Measurements from ENCODE around the gene MKRN2.
"Not testable (repeated sequence)": the region's sequence is repeated elsewhere in the genome, so short reads cannot be mapped to it uniquely, and the experiment has no call there.

MKRN2 gene

GRCh38 chr3:12590096-12590495 is 33.2 kb downstream of the MKRN2 start:
- no peak for DNase-seq

GRCh38 chr3:12591456-12591855 is 34.6 kb downstream of the MKRN2 start:
- DNase-seq: no peak

DNA sequence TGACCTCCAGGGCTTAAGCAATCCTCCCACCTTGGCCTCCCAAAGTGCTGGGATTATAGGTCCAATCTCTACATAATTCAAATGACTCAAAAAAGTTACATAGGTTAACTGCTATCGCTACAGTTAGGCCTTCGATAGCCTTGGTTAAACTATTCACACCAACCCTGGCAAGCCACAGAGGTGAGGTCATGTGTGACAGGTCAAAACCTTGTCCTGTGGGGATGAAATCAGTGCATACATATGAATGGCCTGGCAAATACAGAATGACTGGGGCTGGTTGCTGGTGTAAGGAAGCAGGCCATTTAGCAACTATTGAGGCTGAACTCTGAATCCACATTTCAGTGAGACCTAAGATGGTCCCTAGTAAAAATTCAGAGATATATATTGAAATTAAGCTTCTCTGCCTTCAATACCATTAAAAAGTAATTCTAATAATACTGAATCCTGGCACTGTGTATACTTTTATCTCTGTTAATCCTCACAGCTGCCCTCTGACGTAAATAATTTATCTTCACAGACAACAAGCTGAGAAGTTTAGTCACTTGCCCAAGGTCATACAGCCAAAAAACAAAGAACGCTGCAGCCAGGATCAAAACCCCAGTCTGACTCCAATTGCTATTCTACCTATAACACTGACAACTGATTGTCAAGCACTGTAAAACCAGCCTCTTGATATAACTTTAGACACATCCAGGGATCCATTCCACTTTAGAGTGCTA is 35.3 kb downstream of the MKRN2 start:
- DNase-seq: no peak

GRCh38 chr3:12593473-12593872 is 36.6 kb downstream of the MKRN2 start:
- DNase-seq: peak; percentile 76

DNA sequence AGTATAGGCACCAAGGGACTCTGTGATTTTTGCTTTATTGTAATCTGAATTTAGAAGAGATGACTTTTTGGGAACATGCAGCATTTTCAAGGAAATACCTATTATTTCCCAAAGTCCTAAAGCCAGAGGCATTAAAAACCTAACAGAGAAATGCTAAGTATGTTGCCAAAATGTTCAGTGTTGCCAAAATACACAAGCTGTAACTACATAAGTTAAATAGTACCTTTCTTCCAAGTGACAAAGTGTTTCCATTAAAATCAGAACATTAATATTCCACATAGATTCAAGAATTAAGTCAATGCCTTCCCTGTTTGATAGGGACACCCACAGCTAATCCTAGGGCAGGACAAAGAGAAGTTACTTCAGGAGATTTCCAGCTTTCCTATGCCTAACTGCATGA is 42.0 kb downstream of the MKRN2 start:
- no peak for DNase-seq

- DNase-seq: no peak
These were observed 44.2 kb downstream of the MKRN2 start for GRCh38 chr3:12601072-12601471.

DNA sequence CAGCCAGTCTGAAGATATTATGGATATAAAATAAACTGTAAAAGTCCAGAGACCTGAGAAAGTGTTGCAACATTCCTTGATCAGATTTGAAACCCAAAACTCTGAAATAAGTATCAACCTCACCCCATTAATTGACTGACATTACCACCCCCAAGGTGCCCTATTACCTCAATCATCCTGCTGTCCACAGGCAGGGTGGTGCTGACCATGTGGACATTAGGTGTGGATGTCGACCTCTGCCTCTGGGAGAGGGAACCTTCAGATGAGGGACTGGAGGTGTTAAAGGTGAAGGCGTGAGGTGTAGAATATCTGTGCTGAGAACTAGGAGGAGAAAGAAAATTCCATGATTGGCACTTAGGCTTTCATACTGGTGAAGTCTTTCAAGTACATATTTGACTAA is 47.1 kb downstream of the MKRN2 start:
- DNase-seq: no peak

DNA sequence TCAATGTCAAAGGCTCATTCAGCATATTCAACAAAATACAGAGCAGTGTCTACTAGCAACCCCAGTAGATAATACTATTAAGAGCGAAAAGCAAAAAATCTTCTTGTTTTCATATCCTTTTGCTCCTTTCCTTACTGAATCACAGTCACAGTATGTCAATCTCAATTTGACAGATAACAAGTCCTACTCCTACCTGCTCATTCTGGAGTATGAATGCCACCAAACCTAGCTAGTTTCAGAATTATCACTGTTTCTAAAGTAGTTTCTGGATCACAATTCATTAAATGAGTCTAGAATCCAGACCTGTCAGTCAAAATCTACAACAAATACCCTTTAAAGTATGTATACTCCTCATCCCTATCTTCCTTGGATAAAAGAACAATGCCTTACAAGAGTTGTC is 51.5 kb downstream of the MKRN2 start:
- DNase-seq: no peak

- DNase-seq: no peak
These were observed 54.2 kb downstream of the MKRN2 start for GRCh38 chr3:12611117-12611516.

GRCh38 chr3:12612514-12613226 is 55.8 kb downstream of the MKRN2 start:
- DNase-seq: no peak

- no peak for DNase-seq
These were observed 56.4 kb downstream of the MKRN2 start for GRCh38 chr3:12613250-12613649.

DNA sequence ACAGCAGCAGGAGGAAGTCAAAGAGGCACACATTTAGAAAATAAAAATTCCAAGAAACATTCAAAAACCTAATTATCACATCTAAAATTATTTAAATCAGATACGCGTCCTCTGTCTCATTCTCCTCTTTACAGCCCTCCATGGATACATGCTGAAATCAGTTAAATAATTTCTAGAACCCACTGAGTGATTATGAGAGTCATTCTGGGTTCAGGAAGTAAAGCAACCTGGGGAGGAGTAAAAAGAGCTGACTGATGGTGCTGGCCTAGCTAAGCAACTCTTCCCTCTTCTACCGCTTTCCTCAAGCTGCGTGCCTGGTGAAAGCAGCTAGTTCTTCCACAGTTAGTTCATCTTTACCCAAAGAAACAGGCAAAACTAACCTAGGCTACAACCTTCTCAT is 58.4 kb downstream of the MKRN2 start:
- no peak for DNase-seq

DNA sequence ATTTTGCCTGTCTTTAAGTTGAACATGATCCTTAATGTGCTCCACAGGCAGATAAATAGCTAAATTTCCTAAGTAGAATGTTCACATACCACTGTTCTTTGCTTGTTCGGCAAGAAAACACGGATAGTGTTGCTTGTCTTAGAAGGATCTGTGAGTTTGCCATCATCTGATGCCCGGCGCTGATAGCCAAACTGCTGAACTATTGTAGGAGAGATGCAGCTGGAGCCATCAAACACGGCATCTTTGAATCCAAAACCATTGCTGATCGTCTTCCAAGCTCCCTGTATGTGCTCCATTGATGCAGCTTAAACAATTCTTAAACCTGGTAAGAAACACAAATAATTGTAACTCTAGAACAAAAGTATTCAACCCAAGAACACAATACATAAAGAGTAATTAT is 61.5 kb downstream of the MKRN2 start:
- DNase-seq: no peak

DNA sequence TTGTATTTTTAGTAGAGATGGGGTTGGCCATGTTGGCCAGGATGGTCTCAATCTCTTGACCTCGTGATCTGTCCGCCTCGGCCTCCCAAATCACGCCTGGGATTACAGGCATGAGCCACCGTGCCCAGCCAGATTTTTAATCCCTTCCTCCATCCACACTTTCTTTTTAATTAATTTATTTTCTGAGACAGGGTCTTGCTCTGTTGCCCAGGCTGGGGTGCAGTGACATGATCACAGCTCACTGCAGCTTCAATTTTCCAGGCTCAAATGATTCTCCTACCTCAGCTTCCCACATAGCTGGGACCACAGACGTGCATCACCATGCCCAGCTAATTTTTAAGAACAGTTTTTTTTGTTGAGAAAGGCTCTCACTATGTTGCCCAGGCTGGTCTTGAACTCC is 63.4 kb downstream of the MKRN2 start:
- DNase-seq: no peak

- DNase-seq: no peak
These were observed 63.8 kb downstream of the MKRN2 start for GRCh38 chr3:12620729-12621128.

GRCh38 chr3:12622335-12622734 is 65.4 kb downstream of the MKRN2 start:
- DNase-seq: no peak

DNA sequence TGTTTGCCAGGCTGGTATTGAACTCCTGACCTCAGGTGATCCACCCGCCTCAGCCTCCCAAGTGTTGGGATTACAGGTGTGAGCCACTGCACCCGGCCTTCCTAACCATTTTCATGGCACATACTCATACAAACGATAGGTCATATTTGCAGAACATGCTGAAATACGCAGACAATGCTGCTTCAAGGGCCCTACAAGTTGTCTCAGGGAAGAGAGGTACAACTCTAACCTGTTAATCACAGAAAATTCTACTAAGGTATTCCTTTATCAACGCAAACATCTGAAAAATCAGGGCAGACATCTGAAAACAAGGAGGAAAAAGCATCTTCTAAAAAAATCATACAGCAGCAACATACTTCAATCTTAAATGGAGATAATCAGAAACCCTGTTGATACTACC is 67.2 kb downstream of the MKRN2 start:
- DNase-seq: no peak

DNA sequence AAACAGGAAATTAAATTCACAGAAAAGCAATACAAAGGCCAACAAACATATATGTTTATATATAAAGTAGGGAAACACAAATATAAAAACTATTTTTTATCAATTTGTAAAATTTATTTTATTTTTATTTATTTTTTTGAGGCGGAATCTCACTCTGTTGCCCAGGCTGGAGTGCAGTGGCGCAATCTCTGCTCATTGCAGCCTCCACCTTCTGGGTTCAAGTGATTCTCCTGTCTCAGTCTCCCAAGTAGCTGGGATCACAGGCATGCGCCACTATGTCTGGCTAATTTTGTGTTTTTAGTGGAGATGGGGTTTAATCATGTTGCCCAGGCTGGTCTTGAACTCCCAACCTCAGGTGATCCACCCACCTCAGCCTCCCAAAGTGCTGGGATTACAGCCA is 68.1 kb downstream of the MKRN2 start:
- DNase-seq: not testable (repeated sequence)

DNA sequence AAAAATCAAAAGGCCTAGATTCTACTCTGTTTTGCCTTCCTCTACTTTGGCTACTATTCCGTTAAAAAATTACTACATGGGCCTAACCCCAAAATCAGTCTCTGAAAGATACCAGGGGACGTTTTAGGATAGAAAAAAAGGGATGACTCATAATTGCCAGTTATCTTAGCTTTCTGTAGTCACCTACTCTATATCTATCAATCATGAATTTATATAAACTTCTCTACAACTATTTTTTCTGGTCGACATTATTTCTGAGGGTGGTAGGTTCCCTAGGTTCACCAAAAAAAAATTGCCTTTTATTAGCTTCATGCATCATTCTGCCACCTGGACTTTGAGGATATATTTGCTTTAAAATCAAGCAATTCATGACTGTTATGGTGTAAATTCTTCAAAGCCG is 70.5 kb downstream of the MKRN2 start:
- DNase-seq: no peak

DNA sequence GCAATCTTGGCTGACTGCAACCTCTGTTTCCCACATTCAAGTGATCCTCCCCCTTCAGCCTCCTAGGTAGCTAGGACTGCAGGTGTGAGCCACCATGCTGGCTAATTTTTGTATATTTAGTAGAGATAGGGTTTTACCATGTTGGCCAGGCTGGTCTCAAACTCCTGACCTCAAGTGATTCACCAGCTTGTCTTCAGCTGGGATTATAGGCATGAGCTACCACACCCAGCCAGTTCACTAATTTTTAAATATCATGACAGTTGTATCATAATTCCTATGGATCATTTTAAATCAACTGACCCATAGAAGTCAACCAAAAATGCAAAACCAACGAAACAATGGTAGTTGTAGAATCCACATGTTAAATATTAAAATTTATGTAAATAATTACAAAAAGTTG is 71.9 kb downstream of the MKRN2 start:
- DNase-seq: no peak

GRCh38 chr3:12629560-12629959 is 72.7 kb downstream of the MKRN2 start:
- no peak for DNase-seq

GRCh38 chr3:12630292-12630691 is 73.4 kb downstream of the MKRN2 start:
- DNase-seq: no peak

GRCh38 chr3:12630843-12631242 is 74.0 kb downstream of the MKRN2 start:
- DNase-seq: not testable (repeated sequence)

DNA sequence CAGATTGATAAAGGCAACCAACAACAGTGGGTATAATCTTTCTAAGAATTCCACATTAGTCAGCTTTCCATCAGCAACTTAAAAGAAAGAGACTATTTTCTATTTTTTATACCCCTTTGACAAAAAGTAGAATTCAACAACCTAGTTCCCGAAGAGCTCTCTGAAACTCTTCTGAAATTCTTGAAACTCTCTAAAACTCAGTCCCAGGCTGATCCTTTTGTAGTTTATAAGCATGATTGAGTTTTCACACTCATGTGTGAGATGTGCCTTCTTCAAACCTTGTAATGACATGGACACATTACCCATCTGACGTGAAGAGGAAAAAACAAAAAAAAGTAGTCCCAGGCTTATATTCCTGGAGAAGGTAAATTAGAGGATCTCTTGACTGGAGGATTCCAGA is 75.6 kb downstream of the MKRN2 start:
- DNase-seq: no peak

DNA sequence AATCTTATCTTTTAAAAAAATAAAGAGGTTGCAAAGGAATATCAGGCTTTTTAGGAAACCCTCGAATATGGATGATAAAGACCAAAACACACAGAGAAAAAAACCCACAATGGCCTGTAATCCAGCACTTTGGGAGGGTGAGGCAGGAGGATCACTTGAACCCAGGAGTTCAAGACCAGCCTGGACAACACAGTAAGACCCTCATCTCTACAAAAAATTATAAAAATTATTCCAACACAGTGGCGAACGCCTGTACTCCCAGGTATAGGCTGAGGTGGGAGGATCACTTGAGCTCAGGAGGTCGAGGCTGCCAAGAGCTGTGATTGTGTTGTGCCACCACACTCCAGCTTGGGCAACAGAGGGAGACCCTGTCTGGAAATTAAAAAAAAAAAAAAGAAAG is 76.2 kb downstream of the MKRN2 start:
- no peak for DNase-seq

Data from NCI-H524 treated with DMSO at 0.1 percent for 48 hours (cell line).